Measurements from ENCODE around the gene MS4A1.
"Not testable (repeated sequence)": the region's sequence is repeated elsewhere in the genome, so short reads cannot be mapped to it uniquely, and the experiment has no call there.

The MS4A1 gene

DNA sequence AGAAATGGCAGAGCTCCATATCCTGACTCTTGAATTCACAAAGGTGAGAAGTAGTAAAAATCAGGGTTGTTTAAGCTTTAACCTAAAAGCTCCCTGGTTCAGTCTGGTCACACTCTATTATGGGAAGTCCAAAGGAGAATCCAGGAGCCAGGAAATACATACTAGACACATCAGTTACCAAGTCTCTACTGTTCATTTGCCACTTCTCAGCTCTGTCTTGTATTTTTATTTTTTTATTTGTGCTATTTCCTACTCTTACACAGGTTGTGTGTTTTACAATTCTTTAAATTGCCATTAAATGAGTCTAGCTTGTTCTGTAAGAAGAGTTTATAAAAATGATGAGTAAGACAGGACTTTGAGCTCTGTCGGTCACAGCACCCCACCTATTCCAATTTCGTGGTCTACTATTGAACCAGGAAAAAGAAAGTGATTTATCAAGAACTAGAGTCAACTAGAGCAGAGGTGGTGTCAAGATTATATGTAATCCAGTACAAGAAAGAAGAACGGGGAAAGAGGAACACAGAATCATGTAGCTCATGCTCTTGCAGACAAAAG lies 46.7 kb downstream of the MS4A1 start:
- no peak overlapping the region for H3K4me3 ChIP-seq (ENCODE audit: low read depth, low read length)

DNA sequence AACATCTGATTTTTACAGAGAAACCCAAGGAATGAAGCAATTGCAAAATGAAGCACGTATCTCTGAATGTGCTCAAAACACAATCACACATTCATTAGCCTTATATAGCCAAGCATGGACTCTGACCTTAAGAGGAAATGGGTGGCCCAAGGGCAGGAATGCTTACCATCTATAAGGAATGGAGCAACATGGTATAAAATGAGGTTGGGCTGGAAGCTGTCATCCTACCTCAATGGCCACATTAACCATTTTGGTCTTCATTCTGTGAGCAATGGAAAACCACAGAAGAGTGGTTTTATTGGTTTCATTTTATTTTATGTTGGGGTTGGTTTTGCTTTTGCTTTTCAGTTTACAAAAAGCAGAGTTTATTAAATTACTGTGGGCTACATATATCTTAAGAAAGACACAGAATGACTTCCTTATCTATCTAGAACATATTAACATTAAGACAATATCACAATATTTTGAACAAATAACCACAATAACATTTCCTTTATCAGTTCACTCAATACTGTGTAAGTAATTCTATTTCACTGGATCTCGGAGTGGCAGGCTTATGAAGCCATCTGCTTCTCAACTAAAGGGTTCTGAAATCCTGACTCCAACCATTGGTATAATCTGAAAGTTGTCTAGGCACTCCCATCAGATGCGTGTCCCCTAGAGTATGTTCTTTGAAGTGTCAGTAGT lies 48.7 kb downstream of the MS4A1 start:
- no peak overlapping the region for H3K4me3 ChIP-seq (ENCODE audit: low read depth, low read length)

DNA sequence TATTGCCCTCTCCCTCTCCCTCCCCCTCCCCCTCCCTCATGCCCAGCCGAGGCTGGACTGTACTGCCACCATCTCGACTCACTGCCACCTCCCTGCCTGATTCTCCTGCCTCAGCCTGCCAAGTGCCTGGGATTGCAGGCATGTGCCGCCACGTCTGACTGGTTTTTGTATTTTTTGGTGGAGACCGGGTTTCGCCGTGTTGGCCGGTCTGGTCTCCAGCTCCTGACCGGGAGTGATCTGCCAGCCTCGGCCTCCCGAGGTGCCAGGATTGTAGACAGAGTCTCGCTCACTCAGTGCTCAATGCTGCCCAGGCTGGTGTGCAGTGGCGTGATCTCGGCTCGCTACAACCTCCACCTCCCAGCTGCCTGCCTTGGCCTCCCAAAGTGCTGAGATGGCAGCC lies 54.0 kb downstream of the MS4A1 start:
- H3K4me3 ChIP-seq (ENCODE audit: low read depth, low read length) = not testable (repeated sequence)

DNA sequence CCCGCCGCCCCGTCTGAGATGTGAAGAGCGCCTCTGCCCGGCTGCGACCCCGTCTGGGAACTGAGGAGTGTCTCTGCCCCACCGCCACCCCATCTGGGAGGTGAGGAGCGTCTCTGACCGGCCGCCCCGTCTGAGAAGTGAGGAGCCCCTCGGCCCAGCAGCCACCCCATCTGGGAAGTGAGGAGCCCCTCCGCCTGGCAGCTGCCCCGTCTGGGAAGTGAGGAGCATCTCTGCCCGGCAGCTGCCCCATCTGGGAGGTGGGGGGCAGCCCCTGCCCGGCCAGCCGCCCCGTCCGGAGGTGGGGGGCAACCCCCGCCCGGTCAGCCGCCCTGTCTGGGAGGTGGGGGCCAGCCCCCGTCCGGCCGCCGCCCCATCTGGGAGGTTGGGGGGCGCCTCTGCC lies 54.6 kb downstream of the MS4A1 start:
- not testable (repeated sequence) for H3K4me3 ChIP-seq (ENCODE audit: low read depth, low read length)

DNA sequence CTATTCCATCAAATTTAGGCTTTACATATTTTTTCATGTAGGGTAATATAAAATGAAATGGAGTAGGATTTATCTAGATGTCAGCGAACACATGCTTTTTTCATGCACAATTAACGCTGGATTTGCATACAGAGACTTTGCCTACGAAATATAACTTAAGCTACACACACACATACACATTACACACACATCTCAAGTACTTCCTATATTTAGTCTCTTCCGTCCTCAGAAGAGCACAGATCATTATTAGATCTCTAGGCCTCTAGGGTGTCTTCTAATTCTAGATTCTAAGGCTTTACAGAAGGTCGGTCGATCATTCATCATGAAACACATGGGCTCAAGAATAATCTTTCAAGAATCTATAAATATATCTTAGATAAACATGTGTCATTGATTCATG lies 55.7 kb downstream of the MS4A1 start:
- H3K4me3 ChIP-seq (ENCODE audit: low read depth, low read length) = no peak overlapping the region

DNA sequence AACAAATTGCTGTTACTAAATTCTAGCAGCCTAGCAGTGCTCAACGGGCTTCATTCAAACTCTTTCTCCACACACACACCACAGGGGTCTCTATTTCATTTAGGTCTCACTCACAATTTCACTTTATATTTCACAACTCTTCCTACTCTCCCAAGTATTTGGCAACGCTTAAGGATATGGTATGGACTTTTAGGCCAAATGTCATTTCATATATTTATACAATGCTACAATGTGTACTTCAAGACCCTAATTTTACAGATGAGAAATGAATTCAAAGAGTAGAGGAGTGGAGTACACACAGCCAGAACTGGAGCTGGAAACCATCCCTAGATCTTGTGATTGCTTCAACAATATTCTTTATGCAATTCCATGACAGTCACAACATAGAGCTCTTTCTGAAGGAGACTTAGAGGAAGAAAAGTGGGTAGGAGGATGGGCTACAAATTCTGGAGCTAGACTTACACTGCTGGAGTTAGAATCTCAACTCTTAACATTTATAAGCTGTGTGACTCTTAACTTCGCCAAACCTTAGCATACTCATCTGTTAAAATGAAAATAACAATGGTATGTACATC lies 57.1 kb downstream of the MS4A1 start:
- H3K4me3 ChIP-seq (ENCODE audit: low read depth, low read length) = no peak overlapping the region

DNA sequence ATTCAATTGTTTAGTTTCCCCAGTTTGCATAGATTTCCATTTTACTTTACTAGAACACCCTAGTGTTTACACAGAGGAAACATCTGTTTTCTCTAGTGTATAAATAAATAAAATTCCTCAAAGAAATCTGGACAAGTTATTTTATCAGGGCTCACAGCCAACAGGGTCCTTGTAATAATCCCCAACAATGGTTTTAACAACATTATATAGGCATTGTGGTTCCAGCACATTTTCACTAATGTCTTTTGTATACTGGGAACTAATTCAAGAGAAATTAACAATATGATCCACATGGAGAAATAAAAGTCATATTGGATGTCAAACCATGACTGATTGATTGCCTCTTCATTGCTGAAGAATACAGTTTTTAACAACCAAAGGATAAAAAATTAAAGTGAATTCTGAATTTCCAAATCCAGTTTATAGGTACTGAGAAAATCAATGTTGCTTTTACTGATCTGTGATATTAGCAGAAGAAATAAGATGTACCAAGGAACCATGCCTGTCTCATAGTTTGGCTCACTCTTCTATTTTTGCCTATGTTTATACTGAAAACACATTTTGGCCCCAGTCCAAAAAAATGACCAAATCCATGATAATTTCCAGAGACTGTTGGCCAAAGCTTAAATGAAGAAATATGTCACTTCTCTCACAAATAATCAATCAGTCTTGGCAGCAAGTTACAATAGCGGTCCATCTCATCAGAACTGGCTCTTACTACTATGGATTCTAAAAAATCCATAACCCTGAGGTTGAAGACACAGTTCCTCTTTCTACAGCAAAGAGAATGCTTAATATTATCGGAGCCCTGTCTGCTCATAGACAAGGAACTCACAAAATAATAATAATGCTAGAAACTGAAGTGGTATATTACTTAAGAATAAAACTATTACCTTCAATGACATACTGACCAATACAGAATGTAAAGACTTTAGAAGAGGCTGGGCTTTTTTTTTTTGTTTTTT lies 58.1 kb downstream of the MS4A1 start:
- no peak overlapping the region for H3K4me3 ChIP-seq (ENCODE audit: low read depth, low read length)

DNA sequence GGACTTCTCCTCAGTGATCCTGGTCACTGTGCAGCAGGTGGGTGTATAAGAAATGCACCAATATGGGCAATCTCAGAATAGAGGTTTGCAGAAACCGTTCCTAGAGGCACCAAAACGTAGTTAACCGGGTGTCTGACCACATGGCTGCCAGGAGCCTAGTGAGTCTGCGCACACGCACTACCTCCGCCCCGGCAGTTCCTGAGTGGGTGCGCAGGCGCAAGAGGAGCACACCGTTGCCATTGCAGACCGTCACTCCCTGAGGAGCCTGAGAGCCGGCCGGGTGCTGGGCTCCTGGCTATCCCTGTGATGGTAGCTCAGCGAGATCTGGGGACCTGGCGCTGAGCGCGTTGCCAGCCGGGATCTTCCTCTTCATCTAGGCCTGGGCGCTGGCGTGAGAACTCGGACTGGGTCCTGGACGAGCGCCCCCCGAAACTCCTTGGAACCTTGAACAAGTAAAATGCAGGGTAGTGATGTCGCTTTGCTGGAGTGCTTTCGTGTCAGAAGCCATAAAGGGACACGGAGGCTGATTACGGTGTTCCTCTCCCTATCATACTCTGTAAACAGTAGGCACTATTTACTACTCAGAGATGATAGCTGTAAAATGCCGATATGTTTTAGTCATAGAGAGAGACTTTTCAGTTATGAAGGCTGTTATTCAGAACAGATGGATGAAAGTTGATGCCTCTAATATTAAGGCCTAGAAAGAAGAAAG lies 59.7 kb downstream of the MS4A1 start, which contains the start of gene MS4A13:
MS4A13 (plus strand) TSS at position 249 of the 712 bp plus-strand sequence. CDS start 2,692 bp downstream, outside the sequence.
- no peak within 1 kb of the TSS for H3K4me3 ChIP-seq (ENCODE audit: low read depth, low read length)
